ENCODE measurements around the gene NINJ2.

The NINJ2 gene

DNA sequence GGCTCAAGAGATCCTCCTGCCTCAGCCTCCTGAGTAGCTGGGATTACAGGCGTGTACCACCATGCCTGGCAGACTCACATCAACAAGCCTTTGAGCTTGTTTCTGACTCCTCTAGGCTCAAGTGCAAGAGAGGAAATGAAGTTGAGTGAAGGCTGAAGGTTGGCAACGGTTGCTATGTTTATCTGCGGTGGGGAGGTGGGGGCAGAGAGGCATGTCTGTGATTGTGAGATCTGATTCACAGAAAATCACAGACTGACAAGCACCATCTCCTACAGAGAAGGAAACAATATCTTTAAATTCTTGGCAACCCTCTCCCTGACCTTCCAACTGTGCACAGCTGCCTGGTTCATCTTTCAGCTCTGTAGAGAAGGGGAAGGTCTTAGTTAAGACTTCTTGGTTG is 22.1 kb upstream of the NINJ2 start:
- DNase-seq (ENCODE audit: low read depth, low spot score): no peak
- ChIA-PET CTCF (no interaction called here), POLR2A (no interaction called here)
- no peak overlapping the region for H3K4me3 ChIP-seq (ENCODE audit: low read depth, low read length)
- TF ChIP-seq, protein P1, sequence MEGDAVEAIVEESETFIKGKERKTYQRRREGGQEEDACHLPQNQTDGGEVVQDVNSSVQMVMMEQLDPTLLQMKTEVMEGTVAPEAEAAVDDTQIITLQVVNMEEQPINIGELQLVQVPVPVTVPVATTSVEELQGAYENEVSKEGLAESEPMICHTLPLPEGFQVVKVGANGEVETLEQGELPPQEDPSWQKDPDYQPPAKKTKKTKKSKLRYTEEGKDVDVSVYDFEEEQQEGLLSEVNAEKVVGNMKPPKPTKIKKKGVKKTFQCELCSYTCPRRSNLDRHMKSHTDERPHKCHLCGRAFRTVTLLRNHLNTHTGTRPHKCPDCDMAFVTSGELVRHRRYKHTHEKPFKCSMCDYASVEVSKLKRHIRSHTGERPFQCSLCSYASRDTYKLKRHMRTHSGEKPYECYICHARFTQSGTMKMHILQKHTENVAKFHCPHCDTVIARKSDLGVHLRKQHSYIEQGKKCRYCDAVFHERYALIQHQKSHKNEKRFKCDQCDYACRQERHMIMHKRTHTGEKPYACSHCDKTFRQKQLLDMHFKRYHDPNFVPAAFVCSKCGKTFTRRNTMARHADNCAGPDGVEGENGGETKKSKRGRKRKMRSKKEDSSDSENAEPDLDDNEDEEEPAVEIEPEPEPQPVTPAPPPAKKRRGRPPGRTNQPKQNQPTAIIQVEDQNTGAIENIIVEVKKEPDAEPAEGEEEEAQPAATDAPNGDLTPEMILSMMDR (IDR thresholded peaks at IDR 0.05; ENCODE audit: insufficient read depth, low read length, missing control alignments): no peak

- H3K4me3 ChIP-seq (ENCODE audit: low read depth, low read length): no peak overlapping the region
- no peak for DNase-seq (ENCODE audit: low read depth, low spot score)
- POLR2A ChIA-PET: no interaction called here
- TF ChIP-seq, protein P1 (IDR thresholded peaks at IDR 0.05; ENCODE audit: insufficient read depth, low read length, missing control alignments): no peak
- CTCF ChIA-PET: interaction anchor here (1.0 kb wide), 1 partner anchor 67 kb away, joined by 3 read pairs; no protein-coding TSS in a partner anchor
These were observed 21.2 kb upstream of the NINJ2 start for GRCh38 chr12:684416-684815.

- ChIA-PET POLR2A (no interaction called here), CTCF (no interaction called here)
- TF ChIP-seq, protein P1 (IDR thresholded peaks at IDR 0.05; ENCODE audit: insufficient read depth, low read length, missing control alignments): no peak
These were observed 18.5 kb upstream of the NINJ2 start for GRCh38 chr12:681568-682256.

GRCh38 chr12:678747-679712 is 15.8 kb upstream of the NINJ2 start:
- TF ChIP-seq, protein P1 (IDR thresholded peaks at IDR 0.05; ENCODE audit: insufficient read depth, low read length, missing control alignments): no peak
- POLR2A ChIA-PET: no interaction called here
- CTCF ChIA-PET: interaction anchor here (0.7 to 1.3 kb wide), 2 partner anchors 12 to 72 kb away, joined by 3 read pairs; no protein-coding TSS in a partner anchor
- no peak for DNase-seq (ENCODE audit: low read depth, low spot score)
- H3K4me3 ChIP-seq (ENCODE audit: low read depth, low read length): no peak overlapping the region

More at GRCh38 chr12:681568-682256, 18.5 kb upstream of the NINJ2 start:
- H3K4me3 ChIP-seq (ENCODE audit: low read depth, low read length): no peak overlapping the region
- DNase-seq (ENCODE audit: low read depth, low spot score): no peak

DNA sequence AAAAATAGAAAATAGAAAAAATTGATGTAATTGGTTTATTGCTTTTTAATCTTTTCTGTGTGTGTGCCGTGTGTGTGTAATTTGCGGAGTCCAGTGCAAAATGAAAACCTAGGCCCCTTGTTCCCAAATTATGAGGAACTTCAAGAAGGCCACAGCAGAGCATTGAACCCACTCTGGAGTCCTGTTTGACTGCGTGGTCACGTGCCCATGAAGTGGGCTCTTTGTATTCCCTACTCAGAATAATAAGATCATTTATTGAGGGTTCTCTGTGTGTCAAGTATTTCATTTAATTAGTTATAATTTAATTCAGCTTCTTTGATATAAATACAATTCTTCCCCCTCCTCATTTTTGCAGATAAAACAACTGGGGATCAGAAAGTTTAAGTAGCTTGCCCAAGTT is 12.3 kb upstream of the NINJ2 start:
- ChIA-PET POLR2A (no interaction called here), CTCF (interaction anchor here (2.3 kb wide), 1 partner anchor 15 kb away, joined by 7 read pairs; no protein-coding TSS in a partner anchor)
- no peak for DNase-seq (ENCODE audit: low read depth, low spot score)
- TF ChIP-seq, protein P1 (IDR thresholded peaks at IDR 0.05; ENCODE audit: insufficient read depth, low read length, missing control alignments): no peak
- H3K4me3 ChIP-seq (ENCODE audit: low read depth, low read length): no peak overlapping the region

DNA sequence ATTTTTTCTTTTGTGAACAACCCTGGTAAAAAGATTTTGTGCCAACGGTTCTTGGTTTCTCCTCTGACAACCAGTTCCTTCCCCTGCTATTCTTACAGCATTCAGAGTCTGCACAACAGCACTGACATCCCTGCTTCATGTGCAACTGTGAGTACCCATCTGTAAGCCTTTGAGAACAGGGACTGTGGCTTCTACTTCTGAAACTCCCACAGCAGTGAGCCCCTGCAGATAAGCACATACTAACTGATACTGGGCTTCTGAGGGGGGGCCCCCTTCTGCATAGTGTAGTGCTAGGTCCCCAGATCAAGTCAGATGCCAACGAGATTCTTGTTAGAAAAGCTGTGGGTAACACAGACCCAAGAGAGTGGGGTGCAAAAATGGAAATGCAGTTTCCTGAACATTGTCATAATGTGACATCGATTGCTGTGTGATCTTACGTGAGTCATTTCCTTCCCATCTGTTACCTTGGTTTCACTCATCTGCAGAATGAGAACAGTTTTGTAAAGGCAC is 11.1 kb upstream of the NINJ2 start:
- ChIA-PET CTCF (interaction anchor here (1.1 kb wide), 1 partner anchor 98 kb away, joined by 5 read pairs; no protein-coding TSS in a partner anchor), POLR2A (no interaction called here)
- TF ChIP-seq, protein P1 (IDR thresholded peaks at IDR 0.05; ENCODE audit: insufficient read depth, low read length, missing control alignments): no peak
- no peak for DNase-seq (ENCODE audit: low read depth, low spot score)
- H3K4me3 ChIP-seq (ENCODE audit: low read depth, low read length): no peak overlapping the region

Data from AG04449 (cell line).